Stimulated activated naive CD4-positive, alpha-beta T cell (primary cell): Measurements from ENCODE around the gene IRGC.

ENCODE experiments used
- DNase-seq, 6 experiments: peaks; one replicate each; lab custom pipeline; 2025; lab: John Stamatoyannopoulos, UW

Gene IRGC

GRCh38 chr19:43724896-43725295 is 9.0 kb downstream of the IRGC start:
- no peak for DNase-seq

GRCh38 chr19:43725468-43725867 is 9.6 kb downstream of the IRGC start:
- DNase-seq = no peak

- peak in 1 of 6 experiments; percentile 2 for DNase-seq
These were observed 11.1 kb downstream of the IRGC start for GRCh38 chr19:43726736-43727592.

- no peak for DNase-seq
These were observed 11.6 kb downstream of the IRGC start for GRCh38 chr19:43727593-43727853.

- no peak for DNase-seq
These were observed 14.0 kb downstream of the IRGC start for GRCh38 chr19:43729919-43730318.

GRCh38 chr19:43731346-43731745 is 15.5 kb downstream of the IRGC start:
- DNase-seq = no peak

GRCh38 chr19:43731846-43732245 is 16.0 kb downstream of the IRGC start:
- DNase-seq = no peak

- no peak for DNase-seq
These were observed 19.1 kb downstream of the IRGC start for GRCh38 chr19:43735013-43735412.

- DNase-seq = no peak
These were observed 20.1 kb downstream of the IRGC start for GRCh38 chr19:43735957-43736356.

GRCh38 chr19:43738780-43739211 is 22.9 kb downstream of the IRGC start:
- no peak for DNase-seq

GRCh38 chr19:43739439-43740235 is 23.8 kb downstream of the IRGC start:
- DNase-seq = no peak

GRCh38 chr19:43741075-43741825 is 25.4 kb downstream of the IRGC start:
- DNase-seq = no peak

- DNase-seq = no peak
These were observed 27.2 kb downstream of the IRGC start for GRCh38 chr19:43743059-43743458.

GRCh38 chr19:43747557-43748204 is 31.8 kb downstream of the IRGC start:
- DNase-seq = no peak

- DNase-seq = no peak
These were observed 32.3 kb downstream of the IRGC start for GRCh38 chr19:43748205-43748594.

- DNase-seq = no peak
These were observed 32.8 kb downstream of the IRGC start for GRCh38 chr19:43748685-43749084.

GRCh38 chr19:43749152-43749551 is 33.3 kb downstream of the IRGC start:
- DNase-seq = no peak

- DNase-seq = no peak
These were observed 34.0 kb downstream of the IRGC start for GRCh38 chr19:43749898-43750297.

- DNase-seq = no peak
These were observed 35.8 kb downstream of the IRGC start for GRCh38 chr19:43751466-43752220.

GRCh38 chr19:43752287-43752875 is 36.5 kb downstream of the IRGC start:
- DNase-seq = no peak

GRCh38 chr19:43754253-43754502 is 38.3 kb downstream of the IRGC start:
- DNase-seq = no peak
